Measurements from ENCODE around the gene NR6A1.

GRCh38 chr9:124756011-124756410 is 15.1 kb downstream of the NR6A1 start:
- TF ChIP-seq CTCF (IDR thresholded peaks at IDR 0.05) (no peak), ZFX (IDR thresholded peaks at IDR 0.05; ENCODE audit: borderline replicate concordance) (no peak)

Data from 22Rv1 (cell line).